GM13976 (cell line): ENCODE data around the gene FOXR1.
"Not testable (repeated sequence)": the region's sequence is repeated elsewhere in the genome, so short reads cannot be mapped to it uniquely, and the experiment has no call there.

Experiments
- DNase-seq: peaks from one replicate; pipeline ENCODE4 v3.0.0; 2012; ENCODE audit warnings: low spot score
- in situ Hi-C: fragments of 300-500 bp; cut with MboI; formaldehyde crosslinking; loops from one replicate; pipeline ENCODE4 v1.12.0; 2022; ENCODE audit warnings: low sequenced_read_pairs, mixed read lengths, inconsistent platforms; ENCODE audit not compliant: unreplicated experiment
- TF ChIP-seq, protein P1 (sequence below): IDR thresholded peaks from 2 replicates; pipeline ENCODE4 v1.5.1; 2012; ENCODE audit warnings: borderline replicate concordance, mild to moderate bottlenecking; ENCODE audit not compliant: insufficient read depth; ENCODE audit errors: extremely low read depth, missing control alignments, control extremely low read depth

Gene FOXR1

DNA sequence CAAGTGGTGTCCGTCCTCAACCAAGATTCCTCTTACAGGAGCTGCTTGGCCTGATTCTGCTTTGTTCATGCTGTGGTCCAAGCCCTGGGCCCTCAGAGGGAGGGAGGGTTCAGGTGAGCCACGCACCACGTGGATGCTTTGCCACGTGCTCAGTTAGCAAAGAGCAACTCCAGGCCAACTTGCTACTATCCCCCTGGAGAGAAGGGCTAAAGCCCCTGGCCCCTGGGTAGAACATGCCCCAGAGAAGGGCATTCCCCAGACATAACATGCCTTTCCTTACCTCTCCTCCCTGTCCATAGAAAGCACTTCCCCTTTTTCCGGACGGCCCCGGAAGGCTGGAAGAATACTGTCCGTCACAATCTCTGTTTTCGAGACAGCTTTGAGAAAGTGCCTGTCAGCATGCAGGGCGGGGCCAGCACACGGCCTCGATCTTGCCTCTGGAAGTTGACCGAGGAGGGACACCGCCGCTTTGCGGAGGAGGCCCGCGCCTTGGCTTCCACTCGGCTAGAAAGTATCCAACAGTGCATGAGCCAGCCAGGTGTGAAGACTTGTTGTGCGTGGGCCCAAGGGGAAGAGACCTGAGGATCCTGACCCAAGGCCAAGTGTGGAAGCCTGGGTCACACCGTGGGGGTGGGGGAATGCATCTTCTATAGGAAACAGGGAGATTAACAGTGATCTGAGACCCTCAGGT, 8.8 kb downstream of the FOXR1 start:
- in situ Hi-C loops: no loop called here
- no peak for DNase-seq
- TF ChIP-seq, protein P1, sequence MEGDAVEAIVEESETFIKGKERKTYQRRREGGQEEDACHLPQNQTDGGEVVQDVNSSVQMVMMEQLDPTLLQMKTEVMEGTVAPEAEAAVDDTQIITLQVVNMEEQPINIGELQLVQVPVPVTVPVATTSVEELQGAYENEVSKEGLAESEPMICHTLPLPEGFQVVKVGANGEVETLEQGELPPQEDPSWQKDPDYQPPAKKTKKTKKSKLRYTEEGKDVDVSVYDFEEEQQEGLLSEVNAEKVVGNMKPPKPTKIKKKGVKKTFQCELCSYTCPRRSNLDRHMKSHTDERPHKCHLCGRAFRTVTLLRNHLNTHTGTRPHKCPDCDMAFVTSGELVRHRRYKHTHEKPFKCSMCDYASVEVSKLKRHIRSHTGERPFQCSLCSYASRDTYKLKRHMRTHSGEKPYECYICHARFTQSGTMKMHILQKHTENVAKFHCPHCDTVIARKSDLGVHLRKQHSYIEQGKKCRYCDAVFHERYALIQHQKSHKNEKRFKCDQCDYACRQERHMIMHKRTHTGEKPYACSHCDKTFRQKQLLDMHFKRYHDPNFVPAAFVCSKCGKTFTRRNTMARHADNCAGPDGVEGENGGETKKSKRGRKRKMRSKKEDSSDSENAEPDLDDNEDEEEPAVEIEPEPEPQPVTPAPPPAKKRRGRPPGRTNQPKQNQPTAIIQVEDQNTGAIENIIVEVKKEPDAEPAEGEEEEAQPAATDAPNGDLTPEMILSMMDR: no peak

DNA sequence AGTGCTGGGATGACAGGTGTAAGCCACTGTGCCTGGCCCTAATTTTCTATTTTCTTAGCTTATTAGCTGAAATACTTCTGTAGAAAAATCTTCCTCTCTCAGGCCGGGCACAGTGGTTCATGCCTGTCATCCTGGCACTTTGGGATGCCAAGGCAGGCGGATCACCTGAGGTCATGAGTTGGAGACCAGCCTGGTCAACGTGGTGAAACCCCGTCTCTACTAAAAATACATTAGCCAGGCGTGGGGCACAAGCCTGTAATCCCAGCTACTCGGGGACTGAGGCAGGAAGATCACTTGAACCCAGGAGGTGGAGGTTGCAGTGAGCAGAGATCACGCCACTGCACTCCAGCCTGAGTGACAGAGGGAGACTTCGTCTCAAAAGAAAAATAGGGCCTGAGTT, 12.8 kb downstream of the FOXR1 start:
- DNase-seq, in situ Hi-C loops: not testable (repeated sequence)

DNA sequence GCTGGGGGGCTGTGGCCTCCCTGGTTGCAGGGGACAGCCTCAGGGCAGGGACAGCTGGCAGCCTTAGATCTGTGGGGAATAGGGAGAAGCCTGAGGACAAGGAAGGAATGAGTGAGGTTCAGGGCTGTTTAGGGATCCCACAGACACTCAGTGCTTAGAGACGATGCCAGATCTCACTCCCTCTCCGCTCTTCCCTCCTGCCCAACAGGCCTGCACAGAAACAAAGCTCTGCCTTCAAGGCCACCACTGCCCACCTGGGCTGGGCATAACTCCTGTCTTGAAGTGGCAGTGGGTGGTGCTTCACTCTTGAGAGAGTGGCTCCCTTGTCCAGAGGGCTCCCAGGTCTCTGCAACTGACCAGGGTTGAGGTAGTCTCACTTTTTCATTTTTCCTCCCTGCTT, 13.3 kb downstream of the FOXR1 start:
- TF ChIP-seq, protein P1: no peak
- in situ Hi-C loops: no loop called here
- no peak for DNase-seq

DNA sequence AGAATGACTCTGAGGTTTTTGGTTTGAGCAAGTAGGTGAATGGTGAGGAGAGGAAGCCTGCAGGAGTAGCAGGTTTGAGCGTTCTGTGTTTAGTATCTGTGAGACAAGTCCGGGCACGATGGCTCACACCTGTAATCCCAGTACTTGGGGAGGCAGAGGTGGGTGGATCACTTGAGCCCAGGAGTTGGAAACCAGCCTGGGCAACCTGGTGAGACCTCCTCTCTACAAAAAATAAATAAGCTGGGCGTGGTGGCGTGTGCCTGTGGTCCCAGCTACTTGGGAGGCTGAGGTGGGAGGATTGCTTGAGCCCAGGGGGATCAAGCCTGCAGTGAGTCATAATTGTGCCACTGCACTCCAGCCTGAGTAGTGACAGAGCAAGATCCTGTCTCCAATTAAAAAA, 16.7 kb downstream of the FOXR1 start:
- no peak for DNase-seq
- TF ChIP-seq, protein P1: no peak
- in situ Hi-C loops: no loop called here

DNA sequence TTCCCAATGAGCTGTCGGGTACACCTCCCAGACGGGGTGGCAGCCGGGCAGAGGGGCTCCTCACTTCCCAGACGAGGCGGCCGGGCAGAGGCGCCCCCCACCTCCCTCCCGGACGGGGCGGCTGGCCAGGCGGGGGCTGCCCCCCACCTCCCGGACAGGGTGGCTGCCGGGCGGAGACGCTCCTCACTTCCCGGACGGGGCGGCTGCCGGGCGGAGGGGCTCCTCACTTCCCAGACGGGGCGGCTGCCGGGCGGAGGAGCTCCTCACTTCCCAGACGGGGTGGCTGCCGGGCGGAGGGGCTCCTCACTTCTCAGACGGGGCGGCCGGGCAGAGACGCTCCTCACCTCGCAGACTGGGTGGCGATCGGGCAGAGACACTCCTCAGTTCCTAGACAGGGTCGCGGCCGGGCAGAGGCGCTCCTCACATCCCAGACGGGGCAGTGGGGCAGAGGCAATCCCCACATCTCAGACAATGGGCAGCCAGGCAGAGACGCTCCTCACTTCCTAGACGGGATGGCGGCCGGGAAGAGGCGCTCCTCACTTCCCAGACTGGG, 20.0 kb downstream of the FOXR1 start:
- DNase-seq, in situ Hi-C loops: not testable (repeated sequence)

DNA sequence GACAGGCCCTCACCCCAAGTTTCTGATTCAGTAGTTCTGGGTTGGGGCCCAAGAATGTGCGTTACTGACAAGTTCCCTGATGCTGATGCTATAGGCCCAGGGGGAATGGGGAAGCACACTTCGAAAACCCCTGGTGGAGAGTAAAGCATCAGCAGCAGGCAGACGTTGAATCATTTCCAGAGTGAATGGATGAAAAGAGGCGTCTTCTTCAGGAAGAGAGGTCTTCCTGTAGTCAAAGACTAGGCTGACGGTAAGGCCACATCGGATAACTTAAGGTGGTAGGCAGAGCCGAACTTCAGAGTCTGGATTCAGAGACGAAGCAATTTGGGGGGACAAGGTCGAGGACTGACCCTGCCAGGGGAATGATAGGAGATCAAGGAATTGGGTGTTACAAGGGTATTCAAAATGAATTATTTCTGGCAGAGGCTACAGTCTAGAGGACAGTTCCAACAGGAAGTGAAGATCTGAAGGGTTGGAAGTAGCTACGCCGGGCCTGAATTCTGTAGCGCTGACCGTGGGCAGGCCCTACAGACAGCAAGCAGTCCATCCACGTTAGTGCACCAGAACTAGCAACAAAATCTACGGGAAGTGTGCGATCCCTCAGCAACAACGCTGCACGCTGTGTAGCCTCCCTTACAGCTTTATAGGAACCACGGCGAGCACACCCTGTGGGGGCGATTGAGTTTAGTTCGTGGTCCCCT, 25.5 kb downstream of the FOXR1 start:
- peak; percentile 71 for DNase-seq
- in situ Hi-C loops: no loop called here
- TF ChIP-seq, protein P1: peak; percentile 13

DNA sequence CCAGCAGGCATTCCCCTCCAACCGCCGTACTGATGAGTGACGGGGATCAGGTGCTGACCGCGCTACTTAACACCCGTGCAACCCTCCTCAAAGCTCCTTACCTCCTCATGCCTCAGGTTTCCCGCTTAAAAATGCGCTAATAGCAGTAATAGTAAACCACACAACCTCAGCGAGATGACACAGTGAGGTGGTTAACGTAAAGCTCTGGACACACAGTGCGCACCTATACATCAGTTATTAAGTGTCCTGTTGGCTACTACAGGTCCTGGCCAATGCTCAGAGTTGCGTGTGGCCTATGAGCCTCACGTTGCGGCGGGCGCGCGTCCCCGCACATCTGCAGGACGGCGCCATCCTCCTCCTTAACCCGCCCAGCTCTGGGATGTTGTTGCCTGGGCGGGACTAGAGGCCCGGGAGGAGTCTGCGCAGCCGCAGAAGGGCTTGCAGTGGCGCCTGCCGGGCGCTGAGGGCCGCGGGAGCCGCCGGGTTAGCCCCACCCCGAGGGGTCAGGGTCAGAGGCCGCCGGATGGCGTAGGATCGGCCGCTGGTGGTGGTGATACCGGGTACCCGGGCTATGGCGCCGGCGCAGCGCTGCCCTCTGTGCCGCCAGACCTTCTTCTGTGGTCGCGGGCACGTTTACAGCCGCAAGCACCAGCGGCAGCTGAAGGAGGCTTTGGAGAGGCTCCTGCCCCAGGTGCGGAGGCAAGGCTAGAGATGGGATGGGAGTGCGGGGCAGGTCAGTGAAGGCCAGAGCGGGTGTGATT, 26.2 kb downstream of the FOXR1 start, which contains the start of gene CENATAC:
Gene CENATAC, plus strand, starts transcription at position 512 of the 761 bp plus-strand sequence. Its CDS starts 60 bp downstream, at position 572.
- in situ Hi-C loops: no loop called here
- TF ChIP-seq, protein P1: no peak
- peak; percentile 99 for DNase-seq
